Esophagus muscularis mucosa (tissue), 4 donors: ENCODE results near the gene ADA.

Experiments used
- EP300 ChIP-seq: sonication (generic); formaldehyde crosslinking; IDR thresholded peaks from one replicate; pipeline ENCODE4 v1.6.1; 2017; ENCODE audit warnings: antibody characterized with exemption
- POLR2A ChIP-seq: fragments of 450-650 bp; IDR thresholded peaks from one replicate; pipeline ENCODE4 v1.6.1; 2017; ENCODE audit warnings: antibody characterized with exemption, moderate library complexity, mild to moderate bottlenecking, low read depth
- POLR2AphosphoS5 ChIP-seq, 2 donors: sonication (generic); formaldehyde crosslinking; IDR thresholded peaks; one replicate each; pipeline ENCODE4 v1.6.1; 2017; ENCODE audit warnings: antibody characterized with exemption in 2 of 2
- TF ChIP-seq, protein P1 (sequence below), 3 experiments: fragments of 200-600 bp in 2 of 3; fragments of 450-650 bp in 1 of 3; sonication (generic) in 2 of 3; IDR thresholded peaks; one replicate each; pipeline ENCODE4 v1.5.1; 2017 to 2019; ENCODE audit warnings: antibody characterized with exemption in 3 of 3, mild to moderate bottlenecking in 2 of 3, moderate library complexity in 1 of 3

- TF ChIP-seq, protein P1, sequence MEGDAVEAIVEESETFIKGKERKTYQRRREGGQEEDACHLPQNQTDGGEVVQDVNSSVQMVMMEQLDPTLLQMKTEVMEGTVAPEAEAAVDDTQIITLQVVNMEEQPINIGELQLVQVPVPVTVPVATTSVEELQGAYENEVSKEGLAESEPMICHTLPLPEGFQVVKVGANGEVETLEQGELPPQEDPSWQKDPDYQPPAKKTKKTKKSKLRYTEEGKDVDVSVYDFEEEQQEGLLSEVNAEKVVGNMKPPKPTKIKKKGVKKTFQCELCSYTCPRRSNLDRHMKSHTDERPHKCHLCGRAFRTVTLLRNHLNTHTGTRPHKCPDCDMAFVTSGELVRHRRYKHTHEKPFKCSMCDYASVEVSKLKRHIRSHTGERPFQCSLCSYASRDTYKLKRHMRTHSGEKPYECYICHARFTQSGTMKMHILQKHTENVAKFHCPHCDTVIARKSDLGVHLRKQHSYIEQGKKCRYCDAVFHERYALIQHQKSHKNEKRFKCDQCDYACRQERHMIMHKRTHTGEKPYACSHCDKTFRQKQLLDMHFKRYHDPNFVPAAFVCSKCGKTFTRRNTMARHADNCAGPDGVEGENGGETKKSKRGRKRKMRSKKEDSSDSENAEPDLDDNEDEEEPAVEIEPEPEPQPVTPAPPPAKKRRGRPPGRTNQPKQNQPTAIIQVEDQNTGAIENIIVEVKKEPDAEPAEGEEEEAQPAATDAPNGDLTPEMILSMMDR (IDR thresholded peaks at IDR 0.05), result no peak
- TF ChIP-seq POLR2A (no peak), EP300 (no peak), POLR2AphosphoS5 (IDR thresholded peaks at IDR 0.05) (no peak)
Measured at GRCh38 chr20:44596010-44596409, 55.5 kb downstream of the ADA start.
